Transverse colon (tissue), 3 donors: ENCODE results near the gene GDF11.

Experiments used
- EP300 ChIP-seq: sonication (generic); formaldehyde crosslinking; IDR thresholded peaks from one replicate; pipeline ENCODE4 v1.6.1; 2017; ENCODE audit warnings: antibody characterized with exemption, low read depth
- POLR2A ChIP-seq: fragments of 450-650 bp; IDR thresholded peaks from one replicate; pipeline ENCODE4 v1.6.1; 2016; ENCODE audit warnings: antibody characterized with exemption, mild to moderate bottlenecking, moderate library complexity
- TF ChIP-seq, protein P1 (sequence below), 5 experiments: fragments of 200-600 bp in 3 of 5; fragments of 450-650 bp in 2 of 5; sonication (generic) in 3 of 5; IDR thresholded peaks; 1 replicate in 2 of 5; 2 replicates in 3 of 5; pipeline ENCODE4 v1.5.1; 2016 to 2017; ENCODE audit warnings: antibody characterized with exemption in 5 of 5, inconsistent platforms in 3 of 5, mild to moderate bottlenecking in 2 of 5, moderate library complexity in 1 of 5

GRCh38 chr12:55728939-55729818 lies 13.7 kb upstream of the GDF11 start, which contains the start of gene CD63:
- TF ChIP-seq, protein P1, sequence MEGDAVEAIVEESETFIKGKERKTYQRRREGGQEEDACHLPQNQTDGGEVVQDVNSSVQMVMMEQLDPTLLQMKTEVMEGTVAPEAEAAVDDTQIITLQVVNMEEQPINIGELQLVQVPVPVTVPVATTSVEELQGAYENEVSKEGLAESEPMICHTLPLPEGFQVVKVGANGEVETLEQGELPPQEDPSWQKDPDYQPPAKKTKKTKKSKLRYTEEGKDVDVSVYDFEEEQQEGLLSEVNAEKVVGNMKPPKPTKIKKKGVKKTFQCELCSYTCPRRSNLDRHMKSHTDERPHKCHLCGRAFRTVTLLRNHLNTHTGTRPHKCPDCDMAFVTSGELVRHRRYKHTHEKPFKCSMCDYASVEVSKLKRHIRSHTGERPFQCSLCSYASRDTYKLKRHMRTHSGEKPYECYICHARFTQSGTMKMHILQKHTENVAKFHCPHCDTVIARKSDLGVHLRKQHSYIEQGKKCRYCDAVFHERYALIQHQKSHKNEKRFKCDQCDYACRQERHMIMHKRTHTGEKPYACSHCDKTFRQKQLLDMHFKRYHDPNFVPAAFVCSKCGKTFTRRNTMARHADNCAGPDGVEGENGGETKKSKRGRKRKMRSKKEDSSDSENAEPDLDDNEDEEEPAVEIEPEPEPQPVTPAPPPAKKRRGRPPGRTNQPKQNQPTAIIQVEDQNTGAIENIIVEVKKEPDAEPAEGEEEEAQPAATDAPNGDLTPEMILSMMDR (IDR thresholded peaks at IDR 0.05): peak in 1 of 5 experiments; percentile 23
- TF ChIP-seq POLR2A (peak; percentile 81), EP300 (peak; percentile 56)
